Activated CD8-positive, alpha-beta memory T cell treated with anti-CD3 and anti-CD28 coated beads, Interleukin-2, amount 10 ng/mL, durations not matched to agents 7 days and 5 days (primary cell): Measurements from ENCODE around the gene HLA-DMB. TPM values are rescaled to one million over a fixed set of nuclear protein-coding genes. Genes with fewer than 3 reads are reported as not detected.

ENCODE experiments used
- ATAC-seq: fragments of 150-1000 bp; cut with Tn5 transposase; one replicate; pipeline ENCODE4 v1.10.0; 2021; ENCODE audit warnings: moderate library complexity
- CTCF ChIA-PET: fragments of 350-600 bp; sonication (Branson Sonifier 250); formaldehyde crosslinking; loops from one replicate; lab custom pipeline; 2021; ENCODE audit warnings: antibody characterized with exemption; lab: Charles Lee
- DNase-seq: peaks from one replicate; pipeline ENCODE4 v3.0.0-alpha.2; 2020
- H3K27ac Mint-ChIP-seq: one replicate; pipeline ENCODE4 v1.8.0; 2021; ENCODE audit warnings: mild to moderate bottlenecking, mixed read lengths
- H3K27me3 Mint-ChIP-seq: one replicate; pipeline ENCODE4 v1.8.0; 2021; ENCODE audit warnings: mixed read lengths
- H3K36me3 Mint-ChIP-seq: one replicate; pipeline ENCODE4 v1.8.0; 2021; ENCODE audit warnings: mild to moderate bottlenecking, mixed read lengths
- H3K4me1 Mint-ChIP-seq: one replicate; pipeline ENCODE4 v1.8.0; 2021; ENCODE audit warnings: mixed read lengths
- H3K4me3 Mint-ChIP-seq: one replicate; pipeline ENCODE4 v1.8.0; 2021; ENCODE audit warnings: mild to moderate bottlenecking, moderate library complexity, mixed read lengths
- H3K9me3 Mint-ChIP-seq: one replicate; pipeline ENCODE4 v1.8.0; 2022; ENCODE audit warnings: low read depth, mixed read lengths
- total RNA-seq, 2 experiments: library from RNA; stranded (reverse); gene quantifications; one replicate each; pipeline ENCODE4 v1.2.3, GENCODE V29; 2021

Gene HLA-DMB
- total RNA-seq, 2 experiments from 2014 or later, result 22.7 to 31.2 TPM

DNA sequence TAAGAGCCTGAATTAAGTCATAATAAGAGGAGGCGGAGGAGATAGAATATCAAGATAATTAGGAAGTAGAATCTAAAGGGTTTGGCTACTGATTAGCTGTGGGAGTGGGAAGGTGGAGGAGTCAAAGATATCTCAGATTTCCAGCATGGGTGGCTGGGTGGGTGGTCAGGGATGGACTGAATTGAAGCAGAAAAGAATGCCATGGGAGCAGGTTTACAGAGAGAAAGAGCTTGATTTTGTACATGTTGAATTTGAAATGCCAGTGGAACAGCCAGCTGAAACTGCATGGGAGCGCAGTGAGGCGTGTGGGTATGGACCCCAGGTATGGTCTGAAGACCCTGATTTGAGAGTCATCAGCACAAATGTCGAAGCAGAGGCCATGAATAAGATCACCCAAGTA is 13.4 kb upstream of the HLA-DMB start:
- ATAC-seq (no peak), DNase-seq (no peak)
- H3K4me3 Mint-ChIP-seq, result no peak overlapping the region
- no peaks in the 10 kb centered on the region for H3K9me3 Mint-ChIP-seq
- H3K36me3 Mint-ChIP-seq, result peaks cover 15% of the 10 kb centered on the region
- H3K27me3 Mint-ChIP-seq, result no peaks in the 10 kb centered on the region
- CTCF ChIA-PET, result interaction anchor here (0.8 to 10.8 kb wide), 22 partner anchors 13 to 189 kb away, joined by 3 to 249 read pairs (median 8); partner anchors contain the start of genes BRD2, HLA-DMB, PSMB9 and TAP1
- peaks cover 57% of the 10 kb centered on the region for H3K4me1 Mint-ChIP-seq
- H3K27ac Mint-ChIP-seq, result no peak overlapping the region

DNA sequence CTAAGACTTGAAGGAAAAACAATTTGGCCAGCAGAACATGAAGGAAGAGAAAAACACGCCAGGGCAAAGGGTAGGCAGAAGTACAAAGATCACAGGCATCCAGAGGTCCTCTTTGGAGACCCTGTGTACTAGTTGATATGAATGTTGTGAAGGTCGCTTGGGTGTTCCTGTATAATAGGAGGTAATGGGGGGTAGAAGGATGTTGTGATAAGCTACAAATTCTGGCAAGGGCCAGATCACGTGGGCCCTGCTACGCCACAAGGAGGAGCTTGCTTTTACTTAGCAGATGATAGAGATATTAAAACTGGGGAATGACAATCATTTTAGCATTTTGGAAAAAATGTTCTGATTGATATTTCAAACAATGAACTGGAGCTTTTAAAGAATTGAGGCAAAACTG is 12.9 kb upstream of the HLA-DMB start:
- H3K4me3 Mint-ChIP-seq, result no peak overlapping the region
- CTCF ChIA-PET, result interaction anchor here (0.7 to 10.8 kb wide), 20 partner anchors 12 to 294 kb away, joined by 3 to 249 read pairs (median 9); partner anchors contain the start of genes BRD2, HLA-DMB, PSMB9 and TAP1
- DNase-seq (no peak), ATAC-seq (no peak)
- H3K4me1 Mint-ChIP-seq, result peaks cover 58% of the 10 kb centered on the region
- no peaks in the 10 kb centered on the region for H3K27me3 Mint-ChIP-seq
- peaks cover 16% of the 10 kb centered on the region for H3K36me3 Mint-ChIP-seq
- peak overlapping the region; percentile 19 for H3K27ac Mint-ChIP-seq
- no peaks in the 10 kb centered on the region for H3K9me3 Mint-ChIP-seq

DNA sequence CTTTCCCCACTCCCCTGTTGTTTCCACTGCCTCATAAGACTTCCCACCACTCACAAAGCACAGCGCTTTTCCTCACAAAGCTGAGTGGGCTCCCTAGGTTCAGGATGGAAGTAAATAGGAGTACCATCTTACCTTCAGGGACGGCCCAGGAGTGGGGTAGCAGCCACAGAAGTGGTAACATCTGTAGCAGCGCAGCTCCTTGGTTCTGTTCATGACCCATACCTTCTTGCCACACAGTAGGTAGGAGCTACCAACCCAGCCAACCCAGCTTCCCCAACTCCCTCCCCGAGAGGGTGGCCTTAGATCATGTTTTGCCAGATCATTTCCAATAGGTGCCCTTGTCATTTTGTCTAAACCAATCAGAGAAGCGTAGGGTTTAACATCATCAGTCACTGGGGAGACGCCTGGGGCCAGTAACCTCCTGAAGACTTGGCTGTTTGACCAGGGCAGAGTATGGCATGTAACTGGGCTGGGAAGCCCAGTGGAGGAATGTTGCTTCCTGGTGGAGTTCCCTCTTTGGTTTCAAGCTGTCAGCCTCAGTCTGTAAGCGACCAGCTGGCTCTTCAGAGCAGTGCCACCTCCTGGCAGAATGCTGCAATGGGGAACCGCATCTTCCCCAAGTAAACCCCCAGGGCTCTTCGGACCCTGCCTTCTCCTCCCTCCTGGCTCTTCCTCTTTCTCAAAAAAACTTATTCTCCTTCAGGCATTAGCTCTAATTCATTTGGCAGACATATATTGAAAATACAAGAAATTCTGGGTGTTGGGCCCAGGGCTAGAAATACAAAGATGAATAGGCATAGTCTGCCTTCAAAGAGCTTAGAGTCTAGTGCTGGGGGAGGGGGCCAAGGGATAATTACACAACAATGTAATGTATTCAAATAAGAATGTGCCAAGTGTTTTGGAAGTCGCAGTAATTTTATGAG is 12.2 kb upstream of the HLA-DMB start, which contains the start of gene HLA-DMA:
Gene HLA-DMA, minus strand, starts transcription at position 281 of the 923 bp plus-strand sequence. Its CDS starts 61 bp downstream, at position 220.
- peak within 1 kb of the TSS; percentile 86 for H3K27ac Mint-ChIP-seq
- peak within 1 kb of the TSS; percentile 79 for H3K4me3 Mint-ChIP-seq
- ATAC-seq, result peak; percentile 98
- H3K4me1 Mint-ChIP-seq, result peaks cover 59% of the 10 kb centered on the region
- peaks cover 17% of the 10 kb centered on the region for H3K36me3 Mint-ChIP-seq
- no peaks in the 10 kb centered on the region for H3K9me3 Mint-ChIP-seq
- DNase-seq, result peak; percentile 88
- no peaks in the 10 kb centered on the region for H3K27me3 Mint-ChIP-seq
- CTCF ChIA-PET, result interaction anchor here (0.7 to 10.8 kb wide), 27 partner anchors 12 to 295 kb away, joined by 3 to 249 read pairs (median 5); partner anchors contain the start of genes BRD2, HLA-DMB, PSMB9 and TAP1

DNA sequence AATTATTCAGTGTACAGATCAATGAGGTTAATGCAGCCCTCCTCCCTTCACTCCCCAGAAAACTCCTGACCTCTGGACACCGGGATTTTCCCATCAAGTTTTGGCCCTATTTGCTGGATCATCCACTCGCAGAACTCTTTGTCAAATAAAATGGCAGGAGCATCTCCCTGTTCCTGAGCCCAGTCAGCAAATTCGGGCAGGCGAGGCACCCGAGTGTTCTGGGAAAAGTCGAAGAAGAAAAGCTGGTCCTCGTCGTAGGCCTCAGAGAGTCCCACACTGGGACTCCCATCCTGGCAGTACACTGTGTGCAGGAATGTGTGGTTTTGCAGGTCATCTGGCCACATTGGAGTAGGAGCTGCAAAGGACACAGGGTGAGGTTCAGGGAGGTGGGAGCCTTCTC is 9.6 kb upstream of the HLA-DMB start:
- H3K36me3 Mint-ChIP-seq, result peaks cover 15% of the 10 kb centered on the region
- DNase-seq, result no peak
- H3K27ac Mint-ChIP-seq, result peak overlapping the region; percentile 6
- CTCF ChIA-PET, result interaction anchor here (1.0 to 10.8 kb wide), 6 partner anchors 9 to 70 kb away, joined by 3 to 249 read pairs (median 57); partner anchors contain the start of gene BRD2
- H3K4me1 Mint-ChIP-seq, result peaks cover 62% of the 10 kb centered on the region
- H3K4me3 Mint-ChIP-seq, result peak overlapping the region; percentile 12
- ATAC-seq, result no peak
- H3K9me3 Mint-ChIP-seq, result no peaks in the 10 kb centered on the region
- no peaks in the 10 kb centered on the region for H3K27me3 Mint-ChIP-seq

DNA sequence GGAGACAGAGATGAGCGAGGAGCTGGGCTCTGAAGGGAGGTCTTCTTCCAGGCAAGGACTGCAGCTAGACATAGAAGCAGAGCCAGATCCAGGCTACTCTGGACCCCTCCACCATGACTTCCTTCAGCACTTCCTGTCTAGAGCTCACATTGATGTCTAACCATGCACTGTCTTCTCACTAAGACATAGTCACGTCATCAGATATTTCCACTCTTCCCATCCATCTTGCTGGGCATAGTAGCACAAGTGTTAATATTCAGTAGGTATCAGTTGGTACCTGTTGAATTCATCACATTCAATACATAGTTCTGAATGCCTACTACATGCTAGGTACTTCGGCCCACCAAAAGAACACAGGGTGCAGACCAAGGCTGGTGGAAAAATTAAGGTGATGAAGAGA is 9.2 kb upstream of the HLA-DMB start:
- Mint-ChIP-seq H3K27me3 (no peaks in the 10 kb centered on the region), H3K4me1 (peaks cover 62% of the 10 kb centered on the region), H3K9me3 (no peaks in the 10 kb centered on the region), H3K36me3 (peaks cover 16% of the 10 kb centered on the region), H3K27ac (peak overlapping the region; percentile 6), H3K4me3 (no peak overlapping the region)
- DNase-seq (no peak), ATAC-seq (no peak)
- CTCF ChIA-PET, result interaction anchor here (1.0 to 10.8 kb wide), 6 partner anchors 8 to 70 kb away, joined by 3 to 249 read pairs (median 57); partner anchors contain the start of gene BRD2

DNA sequence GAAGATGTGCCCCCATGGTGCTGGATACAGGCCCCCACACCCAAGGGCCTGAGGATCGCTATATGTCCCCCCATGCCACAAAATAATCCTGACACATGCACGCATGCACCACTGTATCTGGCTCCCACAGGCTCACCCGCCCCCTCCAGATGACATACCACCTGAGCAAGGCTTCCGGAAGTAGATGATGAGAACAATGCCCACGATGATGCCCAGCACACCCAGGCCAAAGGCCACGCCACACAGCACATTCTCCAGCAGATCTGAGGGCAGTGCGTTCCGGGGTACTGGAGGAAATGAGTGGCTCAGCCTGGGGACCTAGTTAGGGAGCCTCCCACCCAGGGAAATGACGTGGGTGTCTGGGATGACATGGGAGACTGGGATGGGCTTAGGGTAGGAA is 8.3 kb upstream of the HLA-DMB start:
- ATAC-seq (no peak), DNase-seq (no peak)
- Mint-ChIP-seq H3K27ac (no peak overlapping the region), H3K4me3 (no peak overlapping the region), H3K9me3 (no peaks in the 10 kb centered on the region), H3K4me1 (peaks cover 64% of the 10 kb centered on the region), H3K27me3 (no peaks in the 10 kb centered on the region), H3K36me3 (peaks cover 16% of the 10 kb centered on the region)
- CTCF ChIA-PET, result interaction anchor here (8.9 to 10.8 kb wide), 2 partner anchors 20 to 34 kb away, joined by 124 to 249 read pairs; partner anchors contain the start of gene BRD2

DNA sequence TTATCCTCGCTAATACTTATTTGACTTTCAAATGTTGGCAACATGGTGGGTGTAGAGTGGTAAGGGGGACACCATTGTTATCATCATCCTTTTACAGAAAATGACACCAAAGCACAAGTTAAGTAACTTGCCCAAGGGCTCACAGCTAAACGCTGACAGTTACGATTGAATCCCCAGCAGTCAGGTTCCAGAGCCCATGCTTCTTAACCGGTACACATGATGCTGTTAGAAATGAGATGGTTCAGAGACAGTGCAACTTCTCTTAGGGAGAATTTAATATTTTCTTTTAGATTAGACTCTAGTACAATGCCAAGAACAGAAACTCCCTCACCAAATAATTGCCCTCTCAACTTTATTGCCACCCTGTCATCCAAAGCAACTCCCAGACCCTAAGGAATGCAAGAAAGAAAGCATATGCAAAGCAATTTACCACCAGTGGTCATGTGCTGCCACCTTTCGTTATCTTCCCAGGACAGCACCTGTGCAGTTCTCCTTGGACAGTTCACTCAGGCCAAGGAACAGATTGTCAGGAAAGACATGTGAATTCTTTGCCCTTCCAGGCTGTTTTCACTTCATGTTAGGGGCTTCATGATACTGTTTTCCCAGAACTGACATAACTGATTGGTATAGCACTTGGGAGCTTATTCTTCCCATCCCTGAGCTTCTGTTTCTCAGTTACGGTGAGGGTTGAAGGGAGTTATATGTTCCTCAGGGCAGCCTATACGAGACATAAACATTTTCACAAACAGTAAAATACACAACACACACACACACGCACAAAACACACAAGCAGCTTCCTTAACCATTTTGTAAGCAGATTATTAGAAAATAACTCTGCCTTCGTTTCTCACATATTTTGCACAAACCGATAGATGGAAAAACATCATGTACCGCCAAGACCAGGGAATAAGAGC is 7.0 kb upstream of the HLA-DMB start:
- H3K9me3 Mint-ChIP-seq, result no peaks in the 10 kb centered on the region
- DNase-seq (peak; percentile 57), ATAC-seq (no peak)
- peaks cover 63% of the 10 kb centered on the region for H3K4me1 Mint-ChIP-seq
- H3K4me3 Mint-ChIP-seq, result no peak overlapping the region
- CTCF ChIA-PET, result interaction anchor here (0.6 to 2.2 kb wide), 13 partner anchors 12 to 110 kb away, joined by 3 to 27 read pairs (median 3); partner anchors contain the start of gene TAP2
- H3K27me3 Mint-ChIP-seq, result no peaks in the 10 kb centered on the region
- no peak overlapping the region for H3K27ac Mint-ChIP-seq
- H3K36me3 Mint-ChIP-seq, result peaks cover 16% of the 10 kb centered on the region

DNA sequence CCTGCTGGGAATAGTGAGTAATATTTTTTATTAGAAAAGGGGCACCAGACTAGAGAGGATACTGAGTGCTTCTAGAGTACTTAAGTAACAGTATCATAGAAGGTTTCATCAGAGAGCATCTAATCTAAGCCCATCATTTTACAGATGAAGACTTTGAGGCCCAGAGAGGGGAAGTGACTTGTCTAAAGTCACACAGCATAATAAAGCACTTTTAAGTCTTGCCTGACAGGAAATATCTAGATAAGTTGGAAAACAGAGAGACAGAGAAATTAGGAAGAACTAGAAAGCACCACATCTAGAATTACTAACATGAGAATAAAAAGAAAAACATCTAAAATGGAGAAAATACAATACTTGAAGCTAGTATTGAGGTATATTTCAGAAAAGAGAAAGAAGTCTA is 6.1 kb upstream of the HLA-DMB start:
- H3K27ac Mint-ChIP-seq, result no peak overlapping the region
- H3K27me3 Mint-ChIP-seq, result no peaks in the 10 kb centered on the region
- no peak overlapping the region for H3K4me3 Mint-ChIP-seq
- H3K4me1 Mint-ChIP-seq, result peaks cover 64% of the 10 kb centered on the region
- H3K9me3 Mint-ChIP-seq, result no peaks in the 10 kb centered on the region
- ATAC-seq (no peak), DNase-seq (no peak)
- peaks cover 16% of the 10 kb centered on the region for H3K36me3 Mint-ChIP-seq
- CTCF ChIA-PET, result interaction anchor here (0.6 to 2.2 kb wide), 10 partner anchors 11 to 109 kb away, joined by 3 to 27 read pairs (median 4); partner anchors contain the start of gene TAP2

DNA sequence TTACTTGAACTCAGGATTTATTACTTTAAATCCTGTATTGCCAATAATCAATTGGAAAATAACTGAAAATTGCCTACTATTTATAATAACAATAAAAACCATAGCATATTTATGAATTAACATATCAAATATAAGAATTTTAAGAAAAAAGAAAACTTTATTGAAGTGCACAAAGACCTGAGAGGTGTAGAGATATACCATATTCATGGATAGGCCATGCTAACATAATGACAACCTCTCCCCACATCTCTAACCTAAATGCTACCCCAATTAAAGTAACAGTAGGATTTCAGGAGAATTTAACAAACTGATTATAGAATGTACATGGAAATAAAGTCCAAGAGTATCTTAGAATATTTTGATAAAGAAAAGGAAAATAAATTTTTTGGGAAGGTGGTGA is 5.1 kb upstream of the HLA-DMB start:
- Mint-ChIP-seq H3K27me3 (no peaks in the 10 kb centered on the region), H3K27ac (peak overlapping the region; percentile 22), H3K9me3 (no peaks in the 10 kb centered on the region), H3K4me1 (peaks cover 71% of the 10 kb centered on the region), H3K36me3 (peaks cover 16% of the 10 kb centered on the region), H3K4me3 (no peak overlapping the region)
- CTCF ChIA-PET, result no interaction called here
- no peak for DNase-seq
- ATAC-seq, result no peak

DNA sequence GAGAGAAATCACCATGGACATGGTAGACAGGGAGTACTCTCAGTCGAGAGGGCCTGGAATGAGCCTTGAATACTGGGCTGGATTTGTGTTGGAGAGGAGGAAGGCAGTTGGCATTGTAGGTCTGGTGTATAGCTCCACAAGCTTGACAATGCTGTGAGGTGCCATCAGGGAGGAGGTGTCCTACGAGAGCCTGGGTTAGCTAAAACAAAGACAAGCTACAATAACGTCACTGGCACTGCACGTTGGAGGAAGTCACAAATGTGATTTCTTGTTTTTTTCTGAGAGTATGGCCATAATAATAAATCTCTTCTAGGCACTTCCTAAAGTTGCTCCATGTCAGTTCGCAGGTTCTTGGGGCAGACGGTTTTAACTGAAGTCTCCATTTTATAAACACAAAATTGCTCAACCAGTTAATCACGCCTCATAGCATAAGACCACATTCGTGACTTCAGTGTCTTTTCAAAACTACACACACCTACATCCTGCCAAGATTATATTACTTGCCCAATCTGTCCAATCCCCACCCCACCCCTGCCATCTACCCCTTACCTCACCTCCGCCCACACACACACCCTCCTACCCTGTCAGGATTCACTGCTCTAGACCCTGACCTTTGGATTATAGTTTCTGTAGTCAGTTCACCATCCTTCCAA is 4.4 kb upstream of the HLA-DMB start:
- no peak for ATAC-seq
- Mint-ChIP-seq H3K4me1 (peaks cover 68% of the 10 kb centered on the region), H3K27me3 (no peaks in the 10 kb centered on the region), H3K27ac (peak overlapping the region; percentile 23), H3K9me3 (no peaks in the 10 kb centered on the region), H3K36me3 (peaks cover 12% of the 10 kb centered on the region), H3K4me3 (no peak overlapping the region)
- DNase-seq, result no peak
- CTCF ChIA-PET, result interaction anchor here (0.9 to 8.5 kb wide), 8 partner anchors 9 to 107 kb away, joined by 3 to 133 read pairs (median 8); partner anchors contain the start of genes HLA-DMA and TAP2

DNA sequence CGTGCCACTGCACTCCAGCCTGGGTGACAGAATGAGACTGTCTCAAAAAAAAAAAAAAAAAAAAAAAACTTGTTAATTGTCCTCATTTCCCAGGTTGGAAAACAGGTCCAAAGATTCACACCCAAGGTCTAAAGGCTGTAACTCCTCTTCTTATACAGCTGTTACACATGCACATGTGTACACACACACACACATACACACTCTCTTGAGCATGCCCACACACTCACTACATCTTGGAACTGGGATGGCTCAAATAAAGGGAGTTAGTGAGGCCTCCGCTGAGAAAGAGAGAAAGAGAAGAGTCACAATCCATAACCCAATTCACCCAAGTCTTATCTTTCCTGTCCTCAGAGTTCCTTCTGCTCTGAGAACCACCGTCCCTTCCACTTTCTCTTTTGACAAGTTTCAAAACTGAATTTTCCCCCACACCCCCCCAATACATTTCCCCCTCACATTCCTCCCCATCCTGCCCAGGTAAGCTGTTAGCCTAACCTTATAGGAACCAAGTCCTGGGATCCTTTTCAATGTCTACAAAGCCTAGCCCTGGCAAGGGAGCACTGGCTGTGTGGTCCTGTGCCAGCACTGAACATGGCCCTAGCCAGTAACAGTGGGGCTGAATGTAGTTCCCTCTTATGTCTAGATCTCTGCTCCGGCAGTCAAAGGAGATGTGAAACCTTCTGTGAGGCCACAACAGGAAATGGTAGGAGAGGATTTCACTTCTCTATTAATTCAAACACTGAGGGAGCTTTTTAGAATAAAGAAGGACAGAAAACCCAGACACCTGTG is 3.2 kb upstream of the HLA-DMB start:
- H3K27me3 Mint-ChIP-seq, result no peaks in the 10 kb centered on the region
- peak overlapping the region; percentile 91 for H3K27ac Mint-ChIP-seq
- H3K9me3 Mint-ChIP-seq, result no peaks in the 10 kb centered on the region
- CTCF ChIA-PET, result interaction anchor here (0.6 to 8.5 kb wide), 14 partner anchors 8 to 106 kb away, joined by 3 to 133 read pairs (median 4); partner anchors contain the start of genes HLA-DMA and TAP2
- ATAC-seq (peak; percentile 32), DNase-seq (peak; percentile 61)
- H3K4me3 Mint-ChIP-seq, result peak overlapping the region; percentile 69
- peaks cover 66% of the 10 kb centered on the region for H3K4me1 Mint-ChIP-seq
- H3K36me3 Mint-ChIP-seq, result peaks cover 8% of the 10 kb centered on the region
